Effector CD8-positive, alpha-beta T cell (primary cell): Measurements from ENCODE around the gene XPO4.
"Not testable (repeated sequence)": the region's sequence is repeated elsewhere in the genome, so short reads cannot be mapped to it uniquely, and the experiment has no call there.

Experiments
- DNase-seq: peaks from one replicate; lab custom pipeline; 2025; lab: John Stamatoyannopoulos, UW
- total RNA-seq, 4 experiments: gene quantifications; one replicate each; lab custom pipeline; 2026; lab: John Stamatoyannopoulos, UW

XPO4 gene
- 109 to 194 (median 132) reads per million in 4 experiments for total RNA-seq

DNA sequence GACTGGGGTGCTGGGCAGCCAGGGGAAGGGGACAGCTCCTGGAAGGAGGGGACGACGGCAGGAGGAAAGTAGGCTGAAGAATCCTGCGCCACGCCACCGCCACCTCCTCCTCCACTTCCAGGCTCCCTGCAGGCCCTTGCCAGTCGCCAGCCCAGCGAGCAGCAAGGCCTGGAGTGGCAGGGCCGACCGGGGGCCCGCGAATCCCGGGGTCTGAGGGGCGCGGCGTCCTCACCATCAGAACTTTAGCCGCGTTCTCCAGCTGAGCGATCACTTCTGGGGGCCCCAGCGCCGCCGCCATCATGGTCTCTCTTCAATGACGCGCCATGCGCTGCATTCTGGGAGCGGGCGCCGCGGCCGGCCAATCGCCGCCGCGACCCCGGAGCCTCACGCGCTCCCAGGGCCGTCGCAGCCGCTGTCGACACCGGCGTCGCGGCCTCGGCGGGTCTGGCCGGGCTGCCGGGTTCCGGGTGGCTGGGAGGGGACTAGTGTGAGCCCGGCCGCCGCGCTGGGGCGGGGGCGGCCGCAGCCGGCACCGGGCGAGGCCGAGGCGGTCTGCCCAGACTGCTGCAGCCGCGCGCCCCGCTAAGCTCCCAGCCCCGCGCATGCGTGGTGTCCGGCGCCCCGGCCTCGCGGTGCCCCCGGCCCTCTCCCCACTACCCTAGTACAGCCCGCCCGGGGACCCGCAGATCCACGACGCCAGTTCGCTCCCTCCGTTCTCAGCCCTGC is at the start of gene XPO4:
Gene XPO4, minus strand, starts transcription at position 309 of the 726 bp plus-strand sequence. Its CDS starts 8 bp downstream, at position 301.
- peak; percentile 70 for DNase-seq

DNA sequence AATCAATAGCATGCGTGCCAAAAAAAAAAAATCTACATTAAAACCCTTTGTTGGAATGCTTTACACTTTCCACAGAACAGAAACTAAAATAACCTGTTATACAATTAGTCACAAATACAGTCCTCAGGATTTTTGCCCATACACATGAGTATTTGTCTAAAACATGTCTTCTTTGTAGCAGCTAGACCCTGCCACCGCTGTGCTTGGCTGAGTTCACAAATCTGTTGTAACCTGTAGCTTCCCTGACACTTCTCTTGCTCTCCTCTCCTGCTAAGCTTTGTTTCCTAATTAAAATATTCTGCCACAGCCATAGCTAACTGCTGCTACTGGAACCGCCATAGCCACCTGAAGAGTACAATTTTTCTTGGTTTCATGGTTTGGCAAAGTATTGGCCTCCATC is 45.5 kb upstream of the XPO4 start:
- not testable (repeated sequence) for DNase-seq

- no peak for DNase-seq
These were observed 43.4 kb upstream of the XPO4 start for GRCh38 chr13:20945952-20946383.

DNA sequence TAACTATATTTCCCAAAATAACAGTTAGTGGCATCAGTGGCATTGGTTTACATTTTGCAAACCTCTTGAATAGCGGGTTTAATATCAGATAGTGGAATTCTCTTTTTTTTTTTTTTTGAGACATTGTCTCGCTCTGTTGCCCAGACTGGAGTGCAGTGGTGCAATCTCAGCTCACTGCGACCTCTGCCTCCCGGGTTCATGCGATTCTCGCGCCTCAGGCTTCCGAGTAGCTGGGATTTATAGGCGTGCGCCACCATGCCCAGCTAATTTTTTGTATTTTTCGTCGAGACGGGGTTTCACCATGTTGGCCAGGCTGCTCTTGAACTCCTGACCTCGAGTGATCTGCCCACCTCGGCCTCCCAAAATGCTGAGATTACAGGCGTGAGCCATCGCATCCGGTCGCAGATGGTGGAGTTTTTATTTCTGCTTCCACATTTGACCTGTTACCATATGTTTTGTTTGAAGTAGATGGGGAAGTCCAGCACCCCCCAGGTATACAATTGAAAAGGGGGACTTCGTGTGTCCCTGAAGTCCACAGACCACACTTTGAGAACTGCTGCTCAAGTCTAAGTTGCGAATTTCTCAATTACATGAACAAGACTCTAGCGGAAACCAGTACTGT is 40.5 kb upstream of the XPO4 start:
- DNase-seq: no peak

DNA sequence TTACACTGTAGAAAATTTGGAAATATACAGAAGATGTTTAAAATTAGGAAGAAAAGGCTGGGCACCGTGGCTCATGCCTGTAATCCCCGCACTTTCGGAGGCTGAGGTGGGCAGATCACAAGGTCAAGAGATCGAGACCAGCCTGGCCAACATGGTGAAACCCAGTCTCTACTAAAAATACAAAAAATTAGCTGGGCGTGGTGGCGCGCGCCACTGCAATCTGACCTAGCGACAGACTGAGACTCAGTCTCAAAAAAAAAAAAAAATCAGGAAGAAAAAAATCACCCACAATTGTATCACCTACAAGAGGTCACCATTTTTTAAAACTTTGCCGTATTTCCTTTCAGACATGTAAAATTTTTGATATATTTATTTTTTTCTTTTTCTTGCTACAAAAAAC is 38.0 kb upstream of the XPO4 start:
- not testable (repeated sequence) for DNase-seq

GRCh38 chr13:20940083-20940482 is 37.5 kb upstream of the XPO4 start:
- no peak for DNase-seq

DNA sequence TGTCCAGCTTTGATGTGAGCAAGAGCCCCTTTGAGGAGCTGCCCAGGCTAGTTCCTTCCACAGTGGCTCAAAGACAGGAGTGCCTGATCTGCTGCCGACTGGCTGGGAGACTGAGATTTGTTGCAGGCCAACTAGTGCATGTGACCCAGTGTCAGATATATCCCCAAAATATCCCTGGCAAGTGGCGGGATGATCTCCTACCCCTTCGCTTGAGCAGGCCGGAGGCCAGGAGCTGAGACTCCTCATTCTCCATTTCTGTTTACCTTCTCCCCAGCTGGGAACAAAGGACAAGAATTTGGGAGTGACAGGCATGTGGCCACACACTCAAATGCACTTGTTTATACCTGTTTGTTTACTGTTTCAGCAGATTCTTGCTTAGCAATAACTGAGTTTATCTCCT is 37.1 kb upstream of the XPO4 start:
- no peak for DNase-seq

DNA sequence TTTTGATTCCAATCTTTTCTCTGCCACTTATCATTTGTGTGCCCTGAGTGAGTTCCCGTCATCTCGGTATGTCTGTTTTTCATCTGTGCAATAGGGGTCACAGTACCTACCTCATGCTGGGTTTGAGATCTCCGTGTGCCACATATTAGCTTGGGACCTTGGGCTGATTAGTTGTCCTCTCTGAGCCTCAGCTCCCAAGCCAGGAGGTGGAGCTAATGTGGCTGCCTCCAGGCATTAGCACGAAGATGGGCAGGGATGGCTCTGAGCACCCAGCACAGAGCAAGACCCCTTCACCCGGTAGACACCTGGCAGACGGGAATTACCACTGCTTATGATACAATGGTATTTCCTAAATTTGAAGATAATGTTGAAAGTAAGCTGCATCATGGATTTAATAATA is 35.8 kb upstream of the XPO4 start:
- no peak for DNase-seq

DNA sequence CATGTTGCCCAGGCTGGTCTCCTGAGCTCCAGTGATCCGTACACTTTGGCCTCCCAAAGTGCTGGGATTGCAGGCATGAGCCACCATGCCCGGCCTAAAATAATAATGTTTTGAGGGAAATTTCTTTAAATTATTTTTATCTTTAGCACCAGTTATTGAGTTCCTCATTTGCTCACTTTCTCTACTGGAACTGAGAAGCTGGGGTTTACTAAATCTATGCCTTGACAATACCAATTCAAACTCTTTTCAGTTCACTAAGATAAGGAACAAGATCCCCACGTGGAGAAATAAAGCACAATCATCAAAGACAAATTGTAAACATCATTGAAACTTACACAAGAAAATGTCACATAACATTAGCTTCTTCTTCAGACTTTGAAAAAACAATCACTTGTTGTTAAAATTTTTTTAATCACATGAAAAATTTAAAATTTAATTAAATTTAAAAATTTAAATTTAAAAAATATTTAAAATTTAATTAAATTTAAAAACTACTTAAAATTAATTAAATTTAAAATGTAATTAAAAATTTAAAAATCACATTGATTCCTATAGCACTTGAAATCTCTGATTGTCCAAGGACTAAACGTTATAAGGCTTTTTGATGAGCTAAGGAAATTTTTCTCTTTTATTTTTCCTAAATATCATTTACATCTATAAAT is 25.2 kb upstream of the XPO4 start:
- DNase-seq: no peak

DNA sequence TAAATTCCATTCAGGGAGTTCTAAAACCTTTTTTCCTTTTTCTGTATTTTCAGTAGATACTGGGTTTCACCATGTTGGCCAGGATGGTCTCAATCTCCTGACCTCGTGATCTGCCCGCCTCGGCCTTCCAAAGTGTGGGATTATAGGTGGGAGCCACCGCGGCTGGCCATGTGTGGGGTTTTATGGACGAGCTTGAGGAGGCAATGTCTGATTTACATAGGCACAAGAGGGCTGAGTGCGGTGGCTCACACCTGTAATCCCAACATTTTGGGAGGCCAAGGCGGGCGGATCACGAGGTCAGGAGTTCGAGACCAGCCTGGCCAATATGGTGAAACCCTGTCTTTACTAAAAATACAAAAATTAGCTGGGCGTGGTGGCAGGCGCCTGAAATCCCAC is 22.8 kb upstream of the XPO4 start:
- not testable (repeated sequence) for DNase-seq

GRCh38 chr13:20924758-20925394 is 22.3 kb upstream of the XPO4 start:
- peak; percentile 62 for DNase-seq

DNA sequence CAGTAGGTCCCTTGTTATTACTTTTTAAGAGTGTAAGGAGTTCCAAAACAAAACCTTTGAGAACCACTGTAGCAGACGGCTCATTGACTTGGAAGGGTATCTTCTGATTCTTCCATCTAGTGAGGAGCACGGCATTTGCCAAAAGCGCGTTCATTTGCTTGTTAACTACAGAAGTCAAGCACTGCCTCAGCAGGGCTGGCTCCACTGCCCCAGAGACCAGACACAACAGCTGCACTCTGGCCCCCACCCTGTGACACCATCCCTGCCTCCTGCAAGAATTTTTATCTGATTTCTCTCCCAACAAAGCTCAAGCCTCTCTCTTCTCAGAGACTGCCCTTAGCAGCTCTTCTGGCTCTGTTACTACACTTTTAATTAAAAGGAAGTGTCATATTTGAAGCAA is 20.7 kb upstream of the XPO4 start:
- DNase-seq: no peak

- DNase-seq: no peak
These were observed 19.0 kb upstream of the XPO4 start for GRCh38 chr13:20921572-20921971.

- not testable (repeated sequence) for DNase-seq
These were observed 13.1 kb upstream of the XPO4 start for GRCh38 chr13:20915676-20916075.

DNA sequence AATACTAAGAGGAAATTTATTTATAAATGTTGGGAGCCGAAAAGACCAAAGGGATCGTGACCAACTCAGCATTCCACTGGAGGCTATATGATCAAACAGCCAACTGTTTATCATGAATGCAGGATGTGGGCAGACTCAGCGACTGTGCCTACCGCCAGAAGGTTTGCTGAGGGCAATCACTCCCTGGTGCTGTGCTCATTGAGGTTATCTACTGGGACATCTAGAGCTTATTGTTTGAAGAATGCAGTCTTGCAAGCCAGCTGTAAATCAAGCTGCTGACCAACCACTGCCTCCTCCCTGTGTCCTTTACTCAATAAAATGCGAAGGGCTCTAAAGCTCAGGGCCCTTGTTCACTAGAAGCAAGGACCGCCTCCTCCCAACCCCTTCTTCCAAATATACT is 8.5 kb upstream of the XPO4 start:
- no peak for DNase-seq

- no peak for DNase-seq
These were observed 6.4 kb upstream of the XPO4 start for GRCh38 chr13:20908714-20909497.

DNA sequence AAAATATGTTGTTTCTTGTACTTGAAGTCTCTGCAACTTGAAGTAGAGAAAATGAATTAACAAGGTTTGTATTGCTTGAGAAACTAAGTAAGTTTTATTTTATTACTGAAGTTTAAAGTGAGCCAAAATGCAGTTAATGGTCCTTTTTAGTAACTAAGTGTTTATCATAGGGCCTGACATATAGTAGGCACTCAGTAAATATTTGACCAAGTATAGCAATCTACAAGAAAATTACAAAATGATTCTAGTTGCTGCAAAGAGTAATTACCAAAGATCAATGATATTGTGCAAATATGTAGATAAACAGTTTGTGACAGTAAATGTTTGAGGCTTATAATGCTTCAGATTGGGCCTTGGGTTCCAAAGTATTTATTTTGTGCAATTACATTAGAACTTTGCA is 2.4 kb upstream of the XPO4 start:
- DNase-seq: no peak

DNA sequence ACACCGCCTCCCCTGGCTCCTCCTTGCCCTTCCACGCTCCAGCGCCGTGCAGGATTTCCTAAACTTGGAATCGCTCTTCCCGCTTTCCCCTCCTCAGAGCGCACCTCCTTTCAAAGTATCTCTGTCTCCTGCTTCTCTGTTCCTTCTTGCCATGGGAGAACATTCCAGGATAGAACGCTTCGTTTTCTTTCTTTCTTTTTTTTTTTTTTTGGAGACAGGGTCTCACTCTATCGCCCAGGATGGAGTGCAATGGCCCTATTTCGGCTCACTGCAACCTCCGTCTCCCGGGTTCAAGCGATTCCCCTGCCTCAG is 574 bp upstream of the XPO4 start:
- no peak for DNase-seq

- DNase-seq: no peak
These were observed 693 bp downstream of the XPO4 start for GRCh38 chr13:20901668-20902437.

GRCh38 chr13:20894245-20894644 is 8.3 kb downstream of the XPO4 start:
- DNase-seq: no peak

DNA sequence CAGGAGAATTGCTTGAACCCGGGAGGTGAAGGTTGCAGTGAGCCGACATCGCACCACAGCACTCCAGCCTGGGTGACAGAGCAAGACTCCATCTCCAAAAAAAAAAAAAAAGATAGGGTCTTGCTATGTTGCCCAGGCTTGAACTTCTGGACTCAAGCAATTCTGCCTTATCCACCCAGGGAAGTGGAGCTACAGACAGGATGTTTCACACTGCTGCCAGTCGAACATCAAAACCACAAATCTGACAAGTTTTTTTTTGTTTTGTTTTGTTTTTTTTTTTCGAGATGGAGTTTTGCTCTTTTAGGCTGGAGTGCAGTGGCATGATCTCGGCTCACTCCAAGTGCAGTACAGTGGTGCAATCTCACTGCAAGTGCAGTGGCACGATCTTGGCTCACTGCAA is 10.8 kb downstream of the XPO4 start:
- no peak for DNase-seq
